GM21737 (cell line): Measurements from ENCODE around the gene AGGF1.
A peak's percentile ranks its signal among the peaks of the same experiment; 100 is the strongest.
"Not testable (repeated sequence)": the region's sequence is repeated elsewhere in the genome, so short reads cannot be mapped to it uniquely, and the experiment has no call there.

Source experiments
- ATAC-seq: cut with Tn5 transposase; IDR thresholded peaks from one replicate; pipeline ENCODE4 v1.9.1; 2021; ENCODE audit warnings: mild to moderate bottlenecking, moderate library complexity; ENCODE audit not compliant: unreplicated experiment

The AGGF1 gene

DNA sequence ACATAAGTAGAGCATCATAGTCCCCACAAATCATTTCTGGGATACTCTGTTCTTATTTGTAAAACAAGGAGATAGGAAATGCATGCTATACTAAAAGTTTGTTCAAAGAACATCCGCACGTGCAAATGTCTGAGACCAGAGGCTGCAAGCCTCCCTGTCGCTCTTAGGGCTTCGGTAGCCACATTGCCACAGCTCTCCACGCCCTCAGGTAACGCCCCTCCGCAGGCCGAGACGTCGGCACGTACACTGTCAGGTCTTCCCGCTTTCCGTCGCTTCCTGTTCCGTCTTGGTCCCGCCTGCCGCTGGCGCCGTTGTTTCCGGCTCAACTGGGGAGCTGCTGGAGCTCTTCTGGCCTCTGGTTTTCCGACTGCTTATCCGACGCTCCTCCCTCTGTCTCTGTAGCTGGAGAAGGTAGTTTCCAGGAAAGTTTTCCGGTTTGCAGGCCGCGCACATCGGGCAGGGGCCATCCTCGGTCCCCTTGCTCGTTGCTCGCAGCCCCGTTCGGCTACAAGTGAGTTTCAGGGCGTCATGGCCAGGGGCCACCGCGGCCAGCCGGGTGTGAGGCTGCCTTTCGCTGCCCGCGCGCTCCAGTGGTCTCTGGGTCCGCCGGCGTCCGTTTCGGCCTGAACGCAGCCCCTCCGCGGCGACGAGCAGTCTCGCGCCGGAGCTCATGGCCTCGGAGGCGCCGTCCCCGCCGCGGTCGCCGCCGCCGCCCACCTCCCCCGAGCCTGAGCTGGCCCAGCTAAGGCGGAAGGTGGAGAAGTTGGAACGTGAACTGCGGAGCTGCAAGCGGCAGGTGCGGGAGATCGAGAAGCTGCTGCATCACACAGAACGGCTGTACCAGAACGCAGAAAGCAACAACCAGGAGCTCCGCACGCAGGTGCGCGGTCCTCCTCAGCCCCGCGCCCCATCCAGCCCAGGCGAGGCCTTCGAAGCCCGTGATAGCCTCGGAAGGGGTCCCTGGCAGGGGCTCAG, at the start of gene AGGF1:
AGGF1 (plus strand) TSS at position 308 of the 975 bp plus-strand sequence; CDS start at position 671, 363 bp downstream.
- peak; percentile 99 for ATAC-seq

GRCh38 chr5:76980518-76981144, 49.6 kb upstream of the AGGF1 start:
- ATAC-seq = no peak

GRCh38 chr5:76982450-76982849, 47.8 kb upstream of the AGGF1 start:
- no peak for ATAC-seq

DNA sequence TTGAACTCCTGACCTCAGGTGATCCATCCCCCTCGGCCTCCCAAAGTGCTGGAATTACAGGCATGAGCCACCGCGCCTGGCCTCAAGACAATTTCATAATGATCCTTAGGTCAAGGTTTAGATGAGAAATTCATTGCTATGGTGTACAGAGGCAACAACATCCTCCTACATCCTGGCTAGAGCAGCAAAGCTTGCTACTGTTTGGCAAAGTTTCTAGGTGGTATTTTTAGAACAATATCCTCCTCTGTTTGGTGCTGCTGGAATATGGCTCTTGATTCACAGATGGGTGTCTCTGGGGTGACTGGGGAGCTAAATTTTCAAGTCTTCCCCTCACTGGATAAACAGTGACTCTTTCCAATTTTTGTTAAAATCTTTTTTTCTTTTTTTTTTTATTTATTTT, 46.7 kb upstream of the AGGF1 start:
- ATAC-seq = no peak

GRCh38 chr5:76986825-76987526, 43.2 kb upstream of the AGGF1 start:
- ATAC-seq = no peak

DNA sequence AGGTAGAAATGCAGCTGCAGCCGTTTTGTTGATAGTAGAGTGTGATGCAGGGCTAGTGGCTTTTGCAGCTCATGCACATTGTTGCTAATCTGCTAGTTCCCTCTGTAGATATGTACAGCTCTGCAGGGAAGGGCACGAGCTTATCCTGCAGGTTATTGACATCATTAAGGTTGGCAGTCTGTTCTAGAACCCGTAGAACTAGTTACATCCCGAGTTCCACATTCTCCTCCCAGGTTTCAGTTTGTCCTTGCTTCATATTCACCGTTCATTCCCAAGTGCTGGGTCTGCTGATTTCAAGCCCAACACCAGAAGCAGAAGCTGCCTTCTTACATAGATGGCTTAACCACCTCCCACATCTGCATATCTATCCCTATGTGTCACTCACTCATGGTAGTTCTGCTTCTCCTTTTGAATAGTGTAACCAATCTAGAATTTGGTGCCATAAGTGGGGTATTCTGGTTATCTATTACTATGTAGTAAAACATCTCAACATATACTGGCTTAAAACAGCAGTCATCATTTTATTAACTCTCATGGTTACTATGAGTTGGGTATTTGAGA, 39.2 kb upstream of the AGGF1 start:
- ATAC-seq = no peak

- not testable (repeated sequence) for ATAC-seq
These were observed 36.8 kb upstream of the AGGF1 start for GRCh38 chr5:76993436-76993835.

DNA sequence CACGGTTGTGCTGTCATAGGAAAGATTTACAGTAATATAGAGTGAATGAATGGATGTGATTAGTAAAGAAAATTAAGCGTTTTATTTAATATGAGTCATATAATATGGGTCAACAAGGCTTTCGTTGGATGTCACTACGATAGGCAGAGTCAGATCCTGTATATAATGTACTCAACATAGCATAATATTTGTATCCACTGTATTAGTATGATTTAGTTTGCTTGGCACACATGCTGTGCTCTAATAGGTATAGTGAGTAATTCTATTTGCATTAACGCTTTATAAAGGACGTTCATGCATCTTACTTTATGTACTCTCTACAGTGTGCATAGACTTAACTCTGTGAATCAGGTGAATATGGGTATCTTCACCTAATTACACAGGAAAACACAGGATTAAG, 35.9 kb upstream of the AGGF1 start:
- no peak for ATAC-seq

GRCh38 chr5:76998251-76998650, 32.0 kb upstream of the AGGF1 start:
- not testable (repeated sequence) for ATAC-seq

GRCh38 chr5:76999451-76999850, 30.8 kb upstream of the AGGF1 start:
- ATAC-seq = no peak

DNA sequence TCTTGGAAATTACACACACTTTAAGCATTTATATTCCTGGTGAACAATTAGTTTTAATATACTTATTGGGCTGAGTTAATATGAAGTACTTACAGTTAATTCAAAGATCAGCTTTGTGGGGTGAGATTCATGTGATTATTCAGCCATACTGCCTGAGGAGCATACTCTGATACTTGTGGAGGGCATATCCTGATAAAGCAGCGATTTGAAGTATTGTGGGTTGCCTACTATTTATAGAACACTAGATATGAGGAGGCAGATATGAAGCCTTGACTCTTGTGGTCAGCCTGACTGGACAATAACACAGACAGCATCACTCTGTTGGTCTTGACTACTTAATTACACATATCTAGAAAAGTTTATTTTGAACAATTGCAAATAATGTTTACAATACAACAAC, 27.0 kb upstream of the AGGF1 start:
- ATAC-seq = no peak

DNA sequence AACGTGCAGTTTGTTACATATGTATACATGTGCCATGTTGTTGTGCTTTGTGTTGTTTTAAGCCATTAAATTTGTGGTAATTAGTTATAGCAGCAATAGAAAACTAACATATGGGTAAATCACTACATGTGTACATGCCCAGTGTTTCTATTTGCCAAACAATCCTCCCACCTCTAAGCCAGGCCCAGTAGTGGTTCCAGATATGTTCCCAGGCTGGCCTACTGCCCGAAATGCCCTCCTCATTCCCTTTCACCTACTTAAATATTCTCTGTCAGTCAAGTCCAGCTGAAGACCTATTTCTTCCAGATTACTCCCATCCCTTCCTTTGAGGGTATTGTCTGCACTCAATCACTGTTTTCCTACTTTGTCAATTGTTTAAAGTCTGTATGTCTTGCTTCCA, 24.1 kb upstream of the AGGF1 start:
- no peak for ATAC-seq

- ATAC-seq = no peak
These were observed 21.8 kb upstream of the AGGF1 start for GRCh38 chr5:77008413-77008812.

- ATAC-seq = no peak
These were observed 20.0 kb upstream of the AGGF1 start for GRCh38 chr5:77010243-77010642.

GRCh38 chr5:77011498-77011897, 18.7 kb upstream of the AGGF1 start:
- no peak for ATAC-seq

GRCh38 chr5:77012601-77013000, 17.6 kb upstream of the AGGF1 start:
- ATAC-seq = no peak

DNA sequence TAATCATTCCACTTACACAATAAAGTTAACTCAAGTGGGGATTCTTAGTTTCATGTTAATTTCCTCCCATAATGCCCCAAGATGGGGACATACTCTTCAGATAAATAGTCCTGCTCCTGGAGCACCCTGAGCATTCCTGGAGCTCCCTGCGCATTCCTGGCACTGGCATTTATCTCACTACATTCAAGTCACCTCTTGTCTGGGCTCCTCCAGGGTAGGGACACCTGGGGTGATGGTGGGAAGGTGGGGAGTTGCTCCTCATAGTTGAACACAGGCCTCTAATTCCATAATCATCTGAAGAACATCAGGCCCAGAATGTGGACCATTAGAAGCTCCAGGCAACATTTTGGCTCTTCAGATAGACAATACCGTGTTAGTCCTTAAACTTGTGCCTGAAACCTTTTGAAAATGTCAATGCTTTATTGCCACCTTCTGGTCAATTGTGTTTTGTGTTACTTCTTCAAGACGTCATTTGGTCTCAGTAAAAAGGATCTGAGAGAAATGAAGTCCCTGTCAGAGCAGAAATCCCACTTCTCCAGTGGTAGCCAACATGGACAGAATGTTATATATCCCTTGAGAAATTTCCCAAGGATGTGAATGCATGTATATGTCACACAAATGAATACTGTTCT, 14.2 kb upstream of the AGGF1 start:
- ATAC-seq = no peak

- ATAC-seq = no peak
These were observed 13.2 kb upstream of the AGGF1 start for GRCh38 chr5:77016962-77017361.

DNA sequence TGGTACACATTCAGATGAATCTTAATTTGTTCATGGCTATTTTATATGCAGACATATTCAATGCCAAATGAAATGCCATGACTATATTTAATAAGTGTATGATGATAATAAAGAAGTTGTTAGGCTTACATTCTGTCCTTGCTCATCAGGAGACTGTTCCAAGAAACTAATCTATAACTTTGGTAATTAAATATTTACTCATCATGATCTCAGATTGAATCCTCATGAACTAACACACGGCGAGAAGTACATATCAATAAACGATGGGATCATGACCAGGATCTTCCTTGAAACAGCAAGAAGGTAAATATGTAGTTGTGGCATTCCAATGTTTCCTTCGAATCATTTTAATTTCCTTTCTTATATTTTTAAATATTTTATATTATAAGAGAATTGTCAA, 12.5 kb upstream of the AGGF1 start:
- no peak for ATAC-seq

DNA sequence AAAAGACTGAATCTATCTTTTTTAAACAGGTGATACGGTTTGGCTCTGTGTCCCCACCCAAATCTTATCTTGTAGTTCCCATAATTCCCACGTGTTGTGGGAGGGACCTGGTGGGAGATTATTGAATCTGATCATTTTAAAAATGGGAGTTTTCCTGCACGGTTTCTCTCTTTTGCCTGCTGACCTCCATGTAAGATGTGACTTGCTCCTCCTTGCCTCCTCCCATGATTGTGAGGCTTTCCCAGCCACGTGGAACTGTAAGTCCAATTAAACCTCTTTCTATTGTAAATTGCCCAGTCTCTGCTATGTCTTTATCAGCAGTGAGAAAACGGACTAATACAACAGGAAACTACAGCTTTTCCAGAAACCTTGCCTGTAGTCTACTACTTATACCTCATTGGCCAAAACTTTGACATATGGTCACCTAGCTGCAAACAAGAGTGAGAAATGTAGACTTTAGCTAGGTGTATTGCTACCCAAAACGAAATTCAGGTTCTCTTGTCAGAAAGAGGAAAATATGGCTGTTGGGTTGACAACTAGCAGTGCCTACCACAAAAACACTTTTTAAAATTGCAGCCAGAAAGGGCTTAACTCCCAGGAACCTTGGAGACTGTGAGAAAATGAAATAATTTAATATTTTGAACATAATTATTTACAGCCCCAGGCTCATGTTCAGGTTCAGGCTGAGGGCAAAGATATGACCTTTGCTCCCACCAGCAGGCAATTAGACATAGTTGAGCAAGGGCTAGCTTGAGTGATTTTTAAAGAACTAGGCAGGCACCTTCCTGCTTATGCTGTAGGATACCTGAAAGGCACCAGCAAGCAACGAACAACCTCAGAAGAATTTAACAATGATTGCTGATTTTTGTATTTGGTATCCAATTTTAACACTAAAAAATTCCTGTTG, 7.4 kb upstream of the AGGF1 start:
- ATAC-seq = no peak
